ENCODE data around the gene LYPD4.

DNA sequence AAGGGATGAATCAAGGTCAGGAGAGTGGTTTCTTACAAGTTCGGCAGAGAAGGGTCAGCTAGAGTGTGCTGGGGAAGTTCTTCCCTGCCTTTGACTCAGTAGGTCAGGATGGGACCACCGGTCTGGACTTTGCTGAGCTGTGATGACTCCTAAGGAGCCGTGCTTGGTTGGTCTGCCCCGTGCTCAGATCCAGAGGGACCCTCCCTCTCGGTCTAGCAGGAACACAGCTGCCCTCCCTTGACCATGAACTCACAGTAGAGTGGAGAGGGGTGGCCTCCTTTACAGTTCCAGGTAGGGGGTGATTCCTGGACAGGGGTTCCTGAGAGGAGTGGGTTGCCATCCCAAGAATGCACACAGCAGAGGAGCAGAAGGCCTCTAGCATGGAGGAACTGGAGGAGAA is 19.9 kb upstream of the LYPD4 start:
- TF ChIP-seq, protein P1, sequence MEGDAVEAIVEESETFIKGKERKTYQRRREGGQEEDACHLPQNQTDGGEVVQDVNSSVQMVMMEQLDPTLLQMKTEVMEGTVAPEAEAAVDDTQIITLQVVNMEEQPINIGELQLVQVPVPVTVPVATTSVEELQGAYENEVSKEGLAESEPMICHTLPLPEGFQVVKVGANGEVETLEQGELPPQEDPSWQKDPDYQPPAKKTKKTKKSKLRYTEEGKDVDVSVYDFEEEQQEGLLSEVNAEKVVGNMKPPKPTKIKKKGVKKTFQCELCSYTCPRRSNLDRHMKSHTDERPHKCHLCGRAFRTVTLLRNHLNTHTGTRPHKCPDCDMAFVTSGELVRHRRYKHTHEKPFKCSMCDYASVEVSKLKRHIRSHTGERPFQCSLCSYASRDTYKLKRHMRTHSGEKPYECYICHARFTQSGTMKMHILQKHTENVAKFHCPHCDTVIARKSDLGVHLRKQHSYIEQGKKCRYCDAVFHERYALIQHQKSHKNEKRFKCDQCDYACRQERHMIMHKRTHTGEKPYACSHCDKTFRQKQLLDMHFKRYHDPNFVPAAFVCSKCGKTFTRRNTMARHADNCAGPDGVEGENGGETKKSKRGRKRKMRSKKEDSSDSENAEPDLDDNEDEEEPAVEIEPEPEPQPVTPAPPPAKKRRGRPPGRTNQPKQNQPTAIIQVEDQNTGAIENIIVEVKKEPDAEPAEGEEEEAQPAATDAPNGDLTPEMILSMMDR (IDR thresholded peaks at IDR 0.05) = no peak
- TF ChIP-seq NR3C1 (IDR thresholded peaks at IDR 0.05) = no peak
- TF ChIP-seq MAZ (IDR thresholded peaks at IDR 0.05; ENCODE audit: borderline replicate concordance, low read depth, low read length) = no peak
- TF ChIP-seq EP300 (IDR thresholded peaks at IDR 0.05) = no peak
- TF ChIP-seq, protein P2, sequence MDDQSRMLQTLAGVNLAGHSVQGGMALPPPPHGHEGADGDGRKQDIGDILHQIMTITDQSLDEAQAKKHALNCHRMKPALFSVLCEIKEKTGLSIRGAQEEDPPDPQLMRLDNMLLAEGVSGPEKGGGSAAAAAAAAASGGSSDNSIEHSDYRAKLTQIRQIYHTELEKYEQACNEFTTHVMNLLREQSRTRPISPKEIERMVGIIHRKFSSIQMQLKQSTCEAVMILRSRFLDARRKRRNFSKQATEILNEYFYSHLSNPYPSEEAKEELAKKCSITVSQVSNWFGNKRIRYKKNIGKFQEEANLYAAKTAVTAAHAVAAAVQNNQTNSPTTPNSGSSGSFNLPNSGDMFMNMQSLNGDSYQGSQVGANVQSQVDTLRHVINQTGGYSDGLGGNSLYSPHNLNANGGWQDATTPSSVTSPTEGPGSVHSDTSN (IDR thresholded peaks at IDR 0.05) = peak; percentile 46; the same call in 1 of the 2 replicates
- TF ChIP-seq HDAC2 (IDR thresholded peaks at IDR 0.05) = no peak
- no peak for TF ChIP-seq POLR2A (IDR thresholded peaks at IDR 0.05; ENCODE audit: low read length)
- no peak for TF ChIP-seq EHF (CRISPR knock-in tag; IDR thresholded peaks at IDR 0.05)
